Islet precursor cell (in vitro differentiated cells): Measurements from ENCODE around the gene VPS54.
"Not testable (repeated sequence)": the region's sequence is repeated elsewhere in the genome, so short reads cannot be mapped to it uniquely, and the experiment has no call there.

Experiments
- DNase-seq: peaks from one replicate; pipeline ENCODE4 v3.0.0-alpha.2; 2018

Gene VPS54

DNA sequence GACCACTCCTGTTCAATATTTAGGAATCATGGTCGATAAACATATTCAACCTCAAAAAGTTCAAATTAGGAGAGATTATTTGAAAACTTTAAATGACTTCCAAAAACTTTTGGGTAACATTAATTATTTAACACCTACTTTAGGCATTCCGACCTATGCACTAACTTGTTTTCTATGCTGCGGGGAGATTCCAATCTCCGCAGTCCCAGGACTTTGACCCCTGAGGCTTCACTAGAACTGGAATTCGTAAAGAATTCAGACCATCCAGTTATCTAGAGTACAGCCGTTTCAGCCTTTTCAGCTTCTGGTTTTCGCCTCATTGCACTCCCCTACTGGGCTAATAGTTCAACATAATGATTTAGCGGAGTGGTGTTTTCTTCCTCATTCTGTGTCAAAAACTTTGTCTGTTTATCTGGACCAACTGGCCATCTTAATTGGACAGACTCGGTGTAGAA lies 26.1 kb downstream of the VPS54 start:
- DNase-seq, result peak; percentile 74

DNA sequence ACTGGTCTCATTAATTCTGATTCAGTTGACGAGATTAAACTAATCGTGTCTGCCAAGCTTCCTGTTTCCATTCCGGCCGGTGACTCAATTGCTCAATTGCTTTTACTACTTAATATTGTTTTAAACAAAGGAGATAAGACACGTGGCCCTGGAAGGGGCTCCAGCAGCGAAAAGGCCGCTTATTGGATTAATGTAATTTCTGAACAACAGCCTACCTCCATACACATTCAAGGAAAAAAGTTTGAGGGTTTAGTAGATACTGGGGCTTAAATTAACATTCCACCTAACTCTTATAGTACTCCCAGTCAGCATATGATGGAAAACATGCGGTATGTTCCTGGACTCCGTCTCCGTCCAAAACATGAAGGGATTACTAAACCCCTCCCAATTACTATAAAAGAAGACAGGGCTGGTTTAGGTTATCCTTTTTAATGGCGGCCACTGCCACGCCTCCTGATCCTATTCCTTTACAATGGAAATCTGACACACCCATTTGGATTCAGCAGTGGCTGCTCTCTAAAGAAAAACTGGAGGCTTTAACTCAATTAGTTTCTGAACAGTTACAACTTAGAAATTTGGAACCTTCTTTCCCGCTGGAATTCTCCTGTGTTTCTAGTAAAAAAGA lies 27.1 kb downstream of the VPS54 start:
- no peak for DNase-seq

DNA sequence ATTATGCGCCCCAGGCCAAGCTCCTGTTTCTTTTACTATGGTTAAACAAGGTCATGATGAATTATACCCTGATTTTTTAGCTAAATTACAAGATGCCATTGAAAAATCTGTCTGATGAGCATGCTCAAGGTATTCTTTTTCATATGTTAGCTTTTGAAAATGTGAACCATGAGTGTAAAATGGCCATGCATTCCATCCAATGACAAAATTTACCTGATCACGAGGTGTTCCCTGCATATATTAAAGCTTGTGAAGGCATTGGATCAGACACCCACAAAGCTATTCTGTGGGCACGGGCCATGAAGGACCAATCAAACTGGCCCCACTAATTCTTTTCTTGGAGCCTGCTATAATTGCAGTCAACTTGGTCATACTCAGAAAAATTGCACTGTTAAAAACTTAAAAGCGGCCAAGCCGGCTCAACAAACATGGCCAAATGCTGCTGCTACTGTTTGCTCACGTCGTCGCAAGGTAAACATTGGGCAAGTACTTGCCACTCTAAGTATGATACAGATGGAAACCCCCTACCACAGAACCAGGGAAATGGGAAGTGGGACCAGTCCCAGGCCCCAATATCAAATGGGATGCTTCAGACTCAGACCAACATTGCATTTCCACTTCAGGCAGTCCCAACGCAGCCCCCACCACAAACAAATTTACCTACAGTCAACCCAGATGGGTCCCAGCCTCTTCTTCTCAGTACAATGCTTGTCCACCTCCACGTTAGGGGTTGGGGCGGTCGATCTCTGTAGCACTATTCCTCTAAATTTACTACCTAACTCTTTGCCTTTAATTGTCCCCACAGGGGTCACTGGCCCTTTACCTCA lies 27.8 kb downstream of the VPS54 start:
- DNase-seq, result not testable (repeated sequence)

DNA sequence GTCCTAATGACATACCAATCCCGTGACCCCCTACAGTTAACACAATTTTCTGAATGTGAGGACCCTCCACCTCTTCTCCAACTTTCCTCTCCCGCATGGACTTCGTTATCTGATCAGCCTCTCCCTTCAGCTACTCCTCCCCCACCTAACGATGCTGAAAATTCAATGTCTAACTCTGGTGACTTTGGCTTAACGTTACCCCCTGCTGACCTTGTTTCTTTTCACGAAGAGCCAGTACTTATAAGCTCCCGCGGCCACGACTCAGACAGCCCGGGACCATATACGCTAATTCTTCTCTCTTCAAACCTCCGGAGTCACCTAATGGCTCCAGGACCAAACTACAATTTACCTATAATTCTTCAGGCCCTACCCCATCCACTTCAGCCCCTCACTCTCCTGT lies 29.2 kb downstream of the VPS54 start:
- DNase-seq, result no peak

DNA sequence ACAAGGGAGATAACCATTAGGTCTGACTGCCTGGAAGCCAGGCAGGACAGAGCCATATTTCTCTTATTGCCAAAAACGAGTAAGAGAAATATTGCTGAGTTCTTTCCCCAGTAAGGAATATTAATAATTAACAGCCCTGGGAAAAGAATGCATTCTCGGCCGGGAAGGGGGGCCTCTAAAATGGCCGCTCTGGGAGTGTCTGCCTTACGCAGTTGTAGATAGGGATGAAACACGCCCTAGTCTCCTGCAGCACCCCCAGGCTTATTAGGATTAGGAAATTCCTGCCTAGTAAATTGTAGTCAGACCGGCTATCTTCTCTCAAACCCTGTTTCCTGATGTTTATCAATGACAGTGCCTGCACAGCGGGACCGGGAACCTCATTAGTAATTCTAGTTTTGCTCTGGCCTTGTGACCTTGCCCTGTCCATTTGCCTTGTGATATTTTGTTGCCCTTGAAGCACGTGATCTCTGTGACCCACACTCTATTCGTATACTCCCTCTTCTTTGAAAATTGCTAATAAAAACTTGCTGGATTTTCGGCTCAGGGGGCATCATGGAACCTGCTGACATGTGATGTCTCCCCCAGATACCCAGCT lies 30.3 kb downstream of the VPS54 start:
- DNase-seq, result not testable (repeated sequence)

DNA sequence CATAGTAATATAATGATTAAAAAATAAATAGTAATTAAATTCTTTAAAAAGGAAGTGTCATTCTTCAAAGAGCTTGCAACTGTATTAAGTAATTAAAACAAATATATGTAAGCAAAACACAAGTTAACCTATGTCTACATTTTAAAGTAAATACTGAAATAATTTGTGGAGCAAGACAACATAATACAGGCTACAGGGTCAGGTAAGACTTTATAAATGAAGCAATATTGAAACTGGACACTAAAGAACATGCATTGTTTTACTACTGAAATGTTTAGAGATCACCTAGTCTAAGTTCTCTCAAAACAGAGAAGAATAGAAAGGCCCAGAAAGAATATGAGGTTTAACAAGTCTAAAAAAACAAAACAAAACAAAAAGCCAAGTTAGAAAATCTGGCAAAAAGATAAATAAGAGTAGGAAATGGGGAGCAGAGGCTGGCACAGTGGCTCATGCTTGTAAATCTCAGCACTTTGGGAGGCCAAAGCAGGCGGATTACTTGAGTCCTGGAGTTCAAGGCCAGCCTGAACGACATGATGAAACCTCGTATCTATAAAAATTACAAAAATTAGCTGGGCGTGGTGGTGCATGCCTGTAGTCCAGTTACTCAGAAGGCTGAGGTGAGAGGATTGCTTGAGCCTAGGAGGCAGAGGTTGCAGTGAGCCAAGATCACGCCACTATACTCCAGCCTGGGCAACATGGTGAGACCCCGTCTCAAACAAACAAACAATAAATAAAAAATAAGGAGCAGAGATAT lies 34.4 kb downstream of the VPS54 start:
- no peak for DNase-seq

DNA sequence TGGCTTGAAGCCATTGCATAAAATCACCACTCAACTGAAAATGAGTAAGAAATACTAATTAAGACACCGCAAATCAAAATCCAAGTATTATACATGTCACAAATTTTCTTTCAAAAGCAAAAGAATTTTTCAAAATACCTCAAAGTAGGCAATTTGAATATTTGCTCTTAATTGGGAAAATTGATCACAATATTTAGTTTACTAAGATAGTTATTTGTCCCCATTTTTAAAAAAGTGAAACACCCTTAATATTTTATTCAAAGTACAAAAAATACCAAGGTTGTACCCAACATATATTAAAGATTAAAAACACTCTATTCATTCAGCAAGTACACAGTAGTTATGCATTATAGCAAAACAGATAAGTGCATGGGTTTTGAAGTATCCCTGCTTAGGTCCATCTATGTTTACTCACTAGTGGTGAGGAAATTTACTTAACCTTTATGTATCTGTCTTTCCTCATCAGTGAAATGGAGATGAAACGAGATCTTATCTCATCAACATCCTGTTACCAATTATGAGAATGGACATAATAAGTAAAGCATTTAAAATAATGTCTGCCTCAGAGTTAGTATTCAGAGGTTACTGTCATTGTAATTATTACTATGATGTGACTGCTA lies 35.1 kb downstream of the VPS54 start:
- no peak for DNase-seq

DNA sequence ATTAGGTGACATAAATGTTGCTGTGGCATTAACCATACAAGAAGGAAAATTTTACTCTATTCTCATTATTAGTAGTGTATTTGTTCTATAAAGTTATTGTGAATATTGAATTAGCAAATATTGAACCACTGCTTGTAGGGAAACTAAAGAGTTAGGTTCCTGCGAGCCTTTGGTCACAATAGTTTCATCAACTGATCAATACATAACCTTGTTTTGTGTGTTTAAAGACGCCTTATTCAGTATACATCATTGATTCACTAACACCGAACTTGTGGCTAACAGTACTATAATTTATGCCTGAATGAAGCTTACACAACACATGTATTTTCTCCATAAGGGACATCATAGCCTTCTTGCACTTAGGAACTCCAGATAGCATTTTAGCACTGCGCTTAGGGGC lies 36.9 kb downstream of the VPS54 start:
- no peak for DNase-seq

DNA sequence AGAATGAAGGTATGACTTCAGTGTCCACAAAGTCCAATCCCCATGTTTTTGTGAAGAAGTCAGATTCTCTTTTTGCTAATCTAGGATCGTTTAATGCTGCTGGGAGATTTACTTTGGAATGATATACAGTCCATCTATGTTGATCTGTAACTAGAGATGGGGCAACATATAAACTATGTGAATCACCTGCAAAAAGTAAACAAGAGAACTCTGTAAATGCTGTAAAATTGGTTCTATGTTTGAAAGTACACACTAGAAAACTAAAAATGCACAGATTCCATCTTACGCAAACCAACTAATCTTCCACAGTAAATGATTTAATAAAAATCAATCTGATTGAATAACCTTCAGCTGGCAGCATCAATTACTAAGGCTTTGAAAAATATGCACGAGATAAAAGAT lies 37.5 kb downstream of the VPS54 start:
- no peak for DNase-seq

DNA sequence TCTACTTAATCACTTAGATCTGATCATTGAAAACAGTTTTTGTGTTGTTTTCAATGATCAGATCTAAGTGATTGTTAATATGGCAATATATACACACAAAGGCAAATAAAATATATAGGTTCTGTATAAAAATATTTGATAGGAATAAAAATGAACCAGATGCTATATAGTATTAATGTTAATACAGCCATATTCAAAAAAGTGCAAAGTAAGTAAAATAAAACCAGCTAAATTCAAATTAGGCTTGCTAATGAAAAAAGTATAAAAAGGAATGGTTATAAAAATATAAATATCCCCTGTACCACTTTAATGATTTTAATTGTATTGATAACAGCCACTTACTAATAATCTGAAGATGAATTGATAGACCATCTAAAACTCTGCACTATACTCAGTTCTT lies 38.4 kb downstream of the VPS54 start:
- no peak for DNase-seq

DNA sequence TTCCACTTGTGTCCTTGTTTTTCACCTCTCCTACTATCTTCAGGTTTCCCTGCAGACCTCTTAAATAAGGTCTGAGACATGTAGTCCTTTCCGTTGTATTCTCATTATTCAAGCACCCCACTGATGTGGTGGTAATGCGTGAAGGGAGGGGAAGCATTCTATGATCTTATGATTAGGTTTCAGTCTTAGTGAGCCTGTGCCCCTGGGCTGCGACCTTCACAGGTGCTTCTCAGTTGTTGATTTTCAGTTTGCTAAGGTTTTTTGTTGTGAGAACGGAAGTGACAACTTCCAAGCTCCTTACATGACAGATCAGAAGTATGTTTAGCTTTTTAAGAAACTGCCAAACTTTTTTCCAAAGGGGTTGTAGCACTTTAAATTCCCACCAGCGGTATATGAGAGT lies 41.3 kb downstream of the VPS54 start:
- no peak for DNase-seq

DNA sequence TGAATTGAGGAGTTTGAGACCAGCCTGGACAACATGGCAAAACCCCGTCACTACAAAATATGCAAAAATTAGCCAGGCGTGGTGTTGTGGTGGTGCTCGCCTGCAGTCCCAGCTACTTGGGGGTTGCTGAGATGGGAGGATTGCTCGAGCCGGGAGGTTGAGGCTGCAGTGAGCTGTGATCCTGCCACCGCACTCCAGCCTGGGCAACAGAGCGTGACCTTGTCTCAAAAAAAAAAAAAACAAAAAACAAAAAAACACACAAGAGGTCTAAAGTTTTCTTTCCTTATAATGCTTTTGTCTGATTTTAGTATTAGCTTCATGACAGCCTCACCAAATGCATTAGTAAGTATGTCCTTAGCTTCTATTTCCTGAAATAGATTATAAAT lies 43.1 kb downstream of the VPS54 start:
- no peak for DNase-seq

DNA sequence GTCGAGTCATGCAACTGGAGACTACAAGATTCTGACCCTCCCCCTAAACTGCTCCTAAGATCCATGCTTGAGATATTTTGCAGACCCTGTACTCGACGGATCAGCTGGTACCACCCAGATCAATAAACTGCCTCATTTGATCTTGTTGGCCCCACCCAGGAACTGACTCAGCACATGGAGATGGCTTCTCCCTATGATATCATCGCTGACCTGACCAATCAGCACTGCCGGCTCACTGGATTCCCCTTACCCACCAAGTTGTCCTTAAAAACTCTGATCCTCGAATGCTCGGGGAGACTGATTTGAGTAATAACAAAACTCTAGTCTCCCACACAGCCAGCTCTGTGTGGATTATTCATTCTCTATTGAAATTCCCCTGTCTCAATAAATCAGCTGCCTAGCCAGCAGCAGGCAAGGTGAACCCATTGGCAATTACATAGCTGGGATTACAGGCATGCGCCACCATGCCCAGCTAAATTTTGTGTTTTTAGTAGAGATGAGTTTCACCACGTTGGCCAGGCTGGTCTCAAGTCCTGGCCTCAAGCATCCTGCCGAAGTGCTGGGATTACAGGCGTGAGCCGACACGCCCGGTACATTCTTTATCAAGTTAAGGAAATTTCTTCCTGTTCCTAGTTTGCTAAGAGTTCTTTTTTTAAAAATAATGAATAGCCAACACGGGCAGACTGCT lies 43.6 kb downstream of the VPS54 start:
- no peak for DNase-seq

DNA sequence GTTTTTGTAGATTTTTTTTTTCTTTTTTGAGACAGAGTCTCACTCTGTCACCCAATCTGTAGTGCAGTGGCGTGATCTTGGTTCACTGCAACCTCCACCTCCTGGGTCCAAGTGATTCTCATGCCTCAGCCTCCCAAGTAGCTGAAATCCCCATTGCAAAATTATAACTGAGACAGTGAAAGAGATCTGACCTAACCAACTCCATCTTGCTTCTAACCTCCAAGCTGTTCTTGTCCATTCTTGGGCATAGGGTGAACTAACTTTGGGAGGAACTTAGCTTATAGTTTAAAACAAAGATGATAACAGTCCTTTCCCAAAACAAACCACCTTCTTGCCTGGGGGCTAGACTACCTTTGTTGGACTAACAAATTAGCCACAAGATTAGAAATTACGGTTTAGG lies 44.2 kb downstream of the VPS54 start:
- not testable (repeated sequence) for DNase-seq

DNA sequence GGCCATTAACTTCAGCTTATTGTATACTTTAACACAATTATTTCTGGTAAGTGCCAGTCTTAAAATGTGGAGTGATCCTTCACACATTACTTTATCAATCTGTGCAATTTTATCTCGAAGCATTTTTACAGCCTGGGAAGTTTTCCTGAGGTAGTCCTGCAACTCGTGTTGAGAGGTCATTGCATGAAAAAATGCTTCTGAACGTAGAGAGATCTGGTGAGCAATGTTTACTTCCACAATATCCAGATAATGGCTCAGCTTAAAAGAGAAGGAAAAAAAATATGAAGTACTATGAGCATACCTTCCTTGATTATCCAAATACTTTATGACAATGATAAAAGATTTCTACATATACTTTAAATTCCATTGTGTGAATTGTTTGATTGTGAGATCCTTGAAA lies 57.0 kb downstream of the VPS54 start:
- no peak for DNase-seq

DNA sequence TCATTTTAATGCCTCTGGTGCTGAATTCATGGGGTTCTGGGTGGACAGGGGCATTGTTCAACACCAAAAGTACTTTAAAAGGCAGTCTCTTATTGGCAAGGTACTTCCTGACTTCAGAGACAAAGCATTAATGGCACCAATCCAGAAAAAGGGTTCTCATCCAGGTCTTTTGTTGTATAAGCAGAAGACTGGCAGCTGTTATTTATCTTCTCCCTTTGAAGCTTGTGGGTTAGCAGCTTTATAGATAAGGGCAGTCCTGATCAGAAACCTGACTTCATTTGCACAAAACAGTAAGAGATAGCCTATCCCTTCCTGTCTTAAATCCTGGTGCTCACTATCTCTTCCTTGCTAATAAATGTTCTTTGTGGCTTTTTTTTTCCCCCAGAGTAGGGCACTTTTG lies 68.8 kb downstream of the VPS54 start:
- no peak for DNase-seq

DNA sequence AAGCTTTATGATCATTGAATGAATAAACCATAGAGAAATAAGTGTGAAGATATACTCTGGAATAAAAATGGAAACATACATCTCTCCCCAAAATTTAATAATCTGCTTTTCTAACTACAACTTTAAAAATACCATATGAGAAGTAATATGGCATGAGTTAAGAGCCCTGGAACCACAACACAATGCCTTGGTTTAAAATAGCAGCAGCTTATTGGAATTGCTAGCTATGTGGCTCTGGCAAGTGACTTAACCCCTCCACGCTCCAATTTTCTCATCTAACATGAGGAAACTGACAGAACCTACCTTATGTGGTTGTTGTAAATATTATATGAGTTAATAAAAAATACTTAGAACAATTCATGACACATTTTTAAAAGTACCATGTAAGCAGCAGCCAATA lies 76.4 kb downstream of the VPS54 start:
- no peak for DNase-seq

DNA sequence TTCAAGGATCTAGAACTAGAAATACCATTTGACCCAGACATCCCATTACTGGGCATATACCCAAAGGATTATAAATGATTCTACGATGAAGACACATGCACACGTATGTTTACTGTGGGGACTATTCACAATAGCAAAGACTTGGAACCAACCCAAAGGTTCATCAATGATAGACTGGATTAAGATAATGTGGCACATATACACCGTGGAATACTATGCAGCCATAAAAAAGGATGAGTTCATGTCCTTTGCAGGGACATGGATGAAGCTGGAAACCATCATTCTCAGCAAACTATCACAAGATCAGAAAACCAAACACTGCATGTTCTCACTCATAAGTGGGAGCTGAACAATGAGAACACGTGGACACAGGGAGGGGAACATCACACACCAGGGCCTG lies 87.1 kb downstream of the VPS54 start:
- DNase-seq, result not testable (repeated sequence)

DNA sequence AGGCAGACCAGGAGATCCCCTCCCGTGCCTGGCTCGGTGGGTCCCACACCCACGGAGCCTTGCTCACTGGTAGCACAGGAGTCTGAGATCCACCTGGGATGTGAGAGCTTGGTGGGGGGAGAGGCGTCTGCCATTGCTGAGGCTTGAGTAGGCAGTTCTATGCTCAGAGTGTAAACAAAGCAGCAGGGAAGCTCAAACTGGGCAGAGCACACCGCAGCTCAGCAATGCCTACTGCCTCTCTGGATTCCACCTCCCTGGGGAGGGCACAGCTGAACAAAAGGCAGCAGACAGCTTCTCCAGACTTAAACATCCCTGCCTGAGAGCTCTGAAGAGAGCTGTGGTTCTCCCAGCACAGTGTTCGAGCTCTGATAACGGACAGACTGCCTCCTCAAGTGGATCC lies 92.4 kb downstream of the VPS54 start:
- DNase-seq, result no peak

DNA sequence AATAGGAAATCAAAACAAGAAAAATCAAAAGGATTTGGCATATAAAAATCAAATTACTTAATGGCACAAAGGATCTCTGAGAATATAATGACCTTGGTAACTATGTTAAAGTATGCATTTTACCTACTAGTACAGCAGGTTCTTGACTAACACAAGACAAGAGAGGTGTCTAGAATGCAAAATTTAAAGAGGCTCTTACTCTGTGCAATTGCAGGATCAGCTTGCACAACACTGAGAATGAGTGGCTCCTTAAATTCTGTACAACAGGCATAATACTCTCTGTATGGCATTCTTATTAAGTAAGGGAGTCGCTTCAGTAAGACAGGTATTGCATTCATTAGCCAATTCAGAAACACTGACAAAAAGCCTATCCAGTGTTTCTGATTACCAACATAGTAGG lies 104.9 kb downstream of the VPS54 start:
- no peak for DNase-seq

DNA sequence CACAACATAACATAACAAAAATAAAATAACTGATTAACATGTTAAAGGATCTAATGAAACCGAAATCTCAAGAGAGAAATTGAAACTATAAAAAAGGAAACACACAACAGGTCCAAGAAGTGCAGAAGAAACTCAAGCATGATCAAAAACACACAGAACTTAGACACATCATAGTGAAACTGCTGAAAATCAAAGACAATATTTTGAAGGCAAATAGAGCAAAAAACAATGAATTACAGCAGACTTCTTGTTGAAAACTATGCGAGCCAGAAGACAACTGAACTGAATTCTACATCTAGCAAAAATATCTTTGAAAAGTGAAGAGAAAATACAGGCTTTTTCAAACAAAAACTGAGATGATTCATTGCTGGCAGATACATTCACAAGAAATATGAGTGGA lies 116.2 kb downstream of the VPS54 start:
- no peak for DNase-seq

DNA sequence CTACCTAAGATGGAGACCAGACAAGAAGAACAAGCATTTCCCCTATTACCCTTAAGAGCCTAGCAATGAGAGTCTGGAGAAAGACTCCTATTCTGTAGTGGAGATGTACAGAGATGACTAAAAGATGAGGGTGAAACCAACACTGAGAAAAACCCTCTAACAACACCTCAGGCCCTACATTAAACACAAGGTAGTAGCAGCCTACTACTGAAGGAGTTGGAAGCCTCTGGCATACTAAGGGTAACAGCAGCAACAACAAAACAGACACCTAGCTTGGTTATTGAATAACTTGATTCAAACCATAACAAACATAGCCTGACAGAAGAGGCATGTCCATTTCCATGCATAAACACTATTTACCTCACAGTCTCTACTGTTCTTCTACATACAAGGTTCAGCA lies 117.1 kb downstream of the VPS54 start:
- no peak for DNase-seq
